Stromal cell of bone marrow (primary cell): ENCODE data around the gene TSPAN9.

Experiments used
- DNase-seq: peaks from one replicate; pipeline ENCODE4 v3.0.0-alpha.2; 2012; ENCODE audit warnings: low read depth

Gene TSPAN9

GRCh38 chr12:3227076-3227975 is 150.1 kb downstream of the TSPAN9 start:
- DNase-seq = no peak

GRCh38 chr12:3228552-3228951 is 151.4 kb downstream of the TSPAN9 start:
- no peak for DNase-seq

- no peak for DNase-seq
Observed at GRCh38 chr12:3229577-3229976, 152.4 kb downstream of the TSPAN9 start.

- no peak for DNase-seq
Observed at GRCh38 chr12:3230758-3231375, 153.7 kb downstream of the TSPAN9 start.

- no peak for DNase-seq
Observed at GRCh38 chr12:3231399-3231876, 154.3 kb downstream of the TSPAN9 start.

GRCh38 chr12:3233797-3234196 is 156.6 kb downstream of the TSPAN9 start:
- no peak for DNase-seq

- DNase-seq = no peak
Observed at GRCh38 chr12:3236345-3237187, 159.4 kb downstream of the TSPAN9 start.

GRCh38 chr12:3238196-3238595 is 161.0 kb downstream of the TSPAN9 start:
- DNase-seq = no peak

- no peak for DNase-seq
Observed at GRCh38 chr12:3241621-3242020, 164.4 kb downstream of the TSPAN9 start.

- DNase-seq = no peak
Observed at GRCh38 chr12:3242199-3242863, 165.2 kb downstream of the TSPAN9 start.

GRCh38 chr12:3243376-3244084 is 166.4 kb downstream of the TSPAN9 start:
- no peak for DNase-seq

- no peak for DNase-seq
Observed at GRCh38 chr12:3244219-3244750, 167.1 kb downstream of the TSPAN9 start.

- no peak for DNase-seq
Observed at GRCh38 chr12:3246253-3246652, 169.1 kb downstream of the TSPAN9 start.

GRCh38 chr12:3247077-3247476 is 169.9 kb downstream of the TSPAN9 start:
- no peak for DNase-seq

- DNase-seq = no peak
Observed at GRCh38 chr12:3247629-3248161, 170.5 kb downstream of the TSPAN9 start.

GRCh38 chr12:3249081-3249800 is 172.1 kb downstream of the TSPAN9 start:
- no peak for DNase-seq

- DNase-seq = no peak
Observed at GRCh38 chr12:3250034-3250433, 172.9 kb downstream of the TSPAN9 start.

- DNase-seq = no peak
Observed at GRCh38 chr12:3250576-3250975, 173.4 kb downstream of the TSPAN9 start.

GRCh38 chr12:3251067-3251466 is 173.9 kb downstream of the TSPAN9 start:
- no peak for DNase-seq

- no peak for DNase-seq
Observed at GRCh38 chr12:3251691-3252090, 174.5 kb downstream of the TSPAN9 start.
